Fibroblast of villous mesenchyme (primary cell): Measurements from ENCODE around the gene DNAJC6. TPM values are rescaled to one million over a fixed set of nuclear protein-coding genes. Genes with fewer than 3 reads are reported as not detected.

Experiments used
- DNase-seq: peaks from one replicate; pipeline ENCODE4 v3.0.0-alpha.2; 2010; ENCODE audit warnings: low read depth
- H3K4me3 ChIP-seq: 2 replicates; pipeline ENCODE4 v1.5.1; 2011; ENCODE audit warnings: low read depth, mild to moderate bottlenecking, low read length
- total RNA-seq: library from RNA; depleted of rRNA; stranded (reverse); fragments of >200 nt; gene quantifications from 2 replicates; pipeline ENCODE4 v1.2.3, GENCODE V29; 2012
- TF ChIP-seq, protein P1 (sequence below): IDR thresholded peaks from 2 replicates; pipeline ENCODE4 v1.5.1; 2012; ENCODE audit warnings: low read depth, mild to moderate bottlenecking, low read length; ENCODE audit not compliant: insufficient read depth

Gene DNAJC6
- total RNA-seq, 1 donor, result 24.6 TPM

DNA sequence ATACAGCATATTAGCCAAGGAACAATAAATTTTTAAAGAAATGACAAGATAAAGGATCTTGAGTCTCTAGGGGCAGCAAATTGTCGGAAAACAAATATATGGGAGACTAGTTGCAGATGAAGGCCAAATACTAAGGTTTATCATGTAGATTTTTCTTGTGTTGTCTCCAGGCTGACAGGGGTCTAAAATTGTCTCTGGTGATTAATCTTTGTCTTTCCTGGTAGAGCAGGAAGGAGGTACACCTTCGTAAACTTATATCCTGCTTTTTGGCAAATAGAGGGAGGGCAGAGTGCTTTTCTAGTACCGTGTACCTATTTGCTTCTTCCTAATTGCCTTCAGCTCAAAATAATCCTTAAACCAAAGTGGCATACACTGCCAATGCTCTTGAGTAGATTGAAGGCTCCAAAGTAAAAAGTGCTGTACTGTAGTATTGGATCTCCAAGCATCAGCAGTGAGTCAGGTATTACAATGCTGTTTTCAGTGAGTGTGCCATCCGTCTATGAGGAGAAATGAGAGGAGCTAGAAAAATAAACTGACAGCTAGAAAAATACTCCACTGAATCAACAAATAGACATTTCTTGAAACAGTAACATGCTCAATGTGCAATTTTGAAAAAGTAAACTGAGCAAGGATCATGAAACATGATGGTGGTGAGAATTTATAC is 109.3 kb downstream of the DNAJC6 start:
- no peak for DNase-seq
- TF ChIP-seq, protein P1, sequence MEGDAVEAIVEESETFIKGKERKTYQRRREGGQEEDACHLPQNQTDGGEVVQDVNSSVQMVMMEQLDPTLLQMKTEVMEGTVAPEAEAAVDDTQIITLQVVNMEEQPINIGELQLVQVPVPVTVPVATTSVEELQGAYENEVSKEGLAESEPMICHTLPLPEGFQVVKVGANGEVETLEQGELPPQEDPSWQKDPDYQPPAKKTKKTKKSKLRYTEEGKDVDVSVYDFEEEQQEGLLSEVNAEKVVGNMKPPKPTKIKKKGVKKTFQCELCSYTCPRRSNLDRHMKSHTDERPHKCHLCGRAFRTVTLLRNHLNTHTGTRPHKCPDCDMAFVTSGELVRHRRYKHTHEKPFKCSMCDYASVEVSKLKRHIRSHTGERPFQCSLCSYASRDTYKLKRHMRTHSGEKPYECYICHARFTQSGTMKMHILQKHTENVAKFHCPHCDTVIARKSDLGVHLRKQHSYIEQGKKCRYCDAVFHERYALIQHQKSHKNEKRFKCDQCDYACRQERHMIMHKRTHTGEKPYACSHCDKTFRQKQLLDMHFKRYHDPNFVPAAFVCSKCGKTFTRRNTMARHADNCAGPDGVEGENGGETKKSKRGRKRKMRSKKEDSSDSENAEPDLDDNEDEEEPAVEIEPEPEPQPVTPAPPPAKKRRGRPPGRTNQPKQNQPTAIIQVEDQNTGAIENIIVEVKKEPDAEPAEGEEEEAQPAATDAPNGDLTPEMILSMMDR, result no peak
- H3K4me3 ChIP-seq, result no peak overlapping the region

GRCh38 chr1:65419681-65420589 is 110.6 kb downstream of the DNAJC6 start:
- TF ChIP-seq, protein P1, result no peak
- peak overlapping the region; percentile 93 for H3K4me3 ChIP-seq
- peak; percentile 99 for DNase-seq

GRCh38 chr1:65420590-65421350 is 111.4 kb downstream of the DNAJC6 start, which contains the start of the genes LEPR and LEPROT:
TSS of gene LEPR (plus strand) at chr1:65420668. CDS start at chr1:65565566, 144,898 bp downstream.
TSS of gene LEPROT (plus strand) at chr1:65420668. CDS start at chr1:65420725, 57 bp downstream.
- H3K4me3 ChIP-seq, result peak within 1 kb of the TSS; percentile 93
- DNase-seq, result no peak
- TF ChIP-seq, protein P1, result no peak

DNA sequence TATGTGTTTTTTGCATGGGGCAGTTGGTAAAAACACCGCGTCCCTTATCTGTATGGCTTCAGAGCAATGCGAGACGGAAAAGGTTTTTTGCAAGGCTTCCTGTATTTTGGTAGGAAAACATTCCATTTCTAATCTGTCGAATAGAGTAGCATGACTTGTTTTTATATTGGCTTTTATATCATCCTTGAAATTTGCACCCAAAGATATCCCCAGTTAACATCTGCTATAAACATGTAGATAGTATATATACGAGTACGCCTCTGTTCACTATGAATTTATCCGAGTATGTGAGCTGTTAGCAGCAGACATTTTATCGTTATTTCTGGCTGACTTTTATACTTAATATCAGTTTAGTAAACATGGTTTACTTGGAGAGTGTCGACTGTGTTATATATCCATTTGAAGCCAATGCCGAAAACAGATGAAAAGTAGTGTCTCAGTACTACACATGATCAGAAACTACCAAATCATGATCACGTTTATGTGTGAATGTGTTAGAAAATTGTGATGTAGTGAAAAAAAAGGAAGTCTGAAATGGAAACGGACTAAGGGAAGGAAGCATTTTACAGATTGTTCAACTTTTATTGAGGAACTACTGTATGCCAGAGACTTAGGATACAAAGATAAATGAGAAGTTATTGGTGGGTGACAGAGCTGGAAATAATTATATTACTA is 112.1 kb downstream of the DNAJC6 start:
- H3K4me3 ChIP-seq, result peak overlapping the region; percentile 93
- DNase-seq, result no peak
- TF ChIP-seq, protein P1, result no peak

- DNase-seq, result no peak
- H3K4me3 ChIP-seq, result peak overlapping the region; percentile 93
- TF ChIP-seq, protein P1, result no peak
These were observed 113.2 kb downstream of the DNAJC6 start for GRCh38 chr1:65422241-65423203.
